ENCODE data around the gene TMC4.

GRCh38 chr19:54136864-54137698 is 35.9 kb downstream of the TMC4 start:
- no peak for TF ChIP-seq CTCF (conservative IDR thresholded peaks at IDR 0.05 in 1 of 2, IDR thresholded peaks at IDR 0.05 in 1 of 2; ENCODE audit: low read depth in 1 of 2, low read length in 2 of 2)
- no peak for TF ChIP-seq EZH2 (IDR thresholded peaks at IDR 0.05; ENCODE audit: low read length, missing control alignments)
